HCT116 (cell line): ENCODE results near the gene CDC42SE2. TPM values are rescaled to one million over a fixed set of nuclear protein-coding genes. Genes with fewer than 3 reads are reported as not detected.

Experiments
- ATAC-seq: fragments of 200-7000 bp; cut with Tn5 transposase; 2 replicates; pipeline ENCODE4 v1.9.1; 2020; ENCODE audit warnings: mild to moderate bottlenecking, moderate library complexity
- BruUV-seq: library from RNA; stranded (reverse); fragments of 400-500 nt; replicated peaks from 2 replicates; lab custom pipeline; 2021; lab: Mats Ljungman, UMichigan
- CTCF ChIA-PET: fragments of 300-600 bp; sonication (Branson Sonifier 250); formaldehyde crosslinking; loops from one replicate; lab custom pipeline; 2021; ENCODE audit warnings: antibody characterized with exemption; lab: Charles Lee
- POLR2A ChIA-PET: fragments of 300-600, 350-600 bp; sonication (Branson Sonifier 250); formaldehyde crosslinking; loops from one replicate; lab custom pipeline; 2021; ENCODE audit warnings: antibody characterized with exemption; lab: Charles Lee
- RAD21 ChIA-PET, 2 experiments: fragments of 300-600 bp; sonication (Branson Sonifier 250); formaldehyde crosslinking; loops; one replicate each; lab custom pipeline; 2023; ENCODE audit warnings: low total read pairs in 2 of 2; ENCODE audit not compliant: uncharacterized antibody in 2 of 2, unreplicated experiment in 2 of 2, low non-redundant PET in 1 of 2; lab: Charles Lee
- DNase-seq: peaks from one replicate; pipeline ENCODE4 v3.0.0-alpha.2; 2010; ENCODE audit warnings: low read depth, low spot score
- H2AFZ ChIP-seq: fragments of 200-600 bp; shearing (Covaris generic), sonication (generic); 2 replicates; pipeline ENCODE4 v1.6.1; 2017; ENCODE audit warnings: low read depth, mixed run types, mixed read lengths, antibody characterized with exemption, low read length; ENCODE audit not compliant: poor library complexity, severe bottlenecking
- H3K27ac ChIP-seq: 2 replicates; pipeline ENCODE4 v1.5.1; 2012; ENCODE audit warnings: low read depth, low read length
- H3K27me3 ChIP-seq: fragments of 200-600 bp; sonication (generic); 2 replicates; pipeline ENCODE4 v1.6.1; 2016; ENCODE audit warnings: mixed run types, low read length, mixed read lengths; ENCODE audit not compliant: insufficient read depth
- H3K36me3 ChIP-seq, 2 experiments: fragments of 200-500 bp in 1 of 2; fragments of 200-600 bp in 1 of 2; sonication (Bioruptor generic) in 1 of 2; sonication (generic) in 1 of 2; 2 replicates each; pipeline versions ENCODE4 v1.5.1 to v1.6.1; 2014 to 2016; ENCODE audit warnings: low read length in 2 of 2, inconsistent platforms in 1 of 2, mixed read lengths in 1 of 2, mixed run types in 1 of 2; ENCODE audit not compliant: insufficient read depth in 2 of 2, control insufficient read depth in 1 of 2
- H3K4me1 ChIP-seq, 2 experiments: fragments of 200-600 bp in 1 of 2; sonication (generic) in 1 of 2; 2 replicates each; pipeline versions ENCODE4 v1.5.1 to v1.6.1; 2012 to 2017; ENCODE audit warnings: low read length in 2 of 2, inconsistent platforms in 1 of 2, mild to moderate bottlenecking in 1 of 2, mixed read lengths in 1 of 2, mixed run types in 1 of 2, moderate library complexity in 1 of 2; ENCODE audit not compliant: insufficient read depth in 2 of 2, control insufficient read depth in 1 of 2
- H3K4me2 ChIP-seq: fragments of 200-600 bp; sonication (generic); 2 replicates; pipeline ENCODE4 v1.6.1; 2017; ENCODE audit warnings: mixed run types, low read length, mixed read lengths
- H3K4me3 ChIP-seq, 2 experiments: fragments of 200-600 bp in 1 of 2; sonication (generic) in 1 of 2; replicated peaks in 1 of 2; 2 replicates each; pipeline ENCODE4 v1.5.1; 2011 to 2016; ENCODE audit warnings: low read length in 2 of 2, control low read depth in 1 of 2, low read depth in 1 of 2, mild to moderate bottlenecking in 1 of 2, mixed read lengths in 1 of 2, mixed run types in 1 of 2
- H3K79me2 ChIP-seq: fragments of 200-600 bp; sonication (generic); 2 replicates; pipeline ENCODE4 v1.6.1; 2017; ENCODE audit warnings: mild to moderate bottlenecking, mixed run types, low read length, moderate library complexity, mixed read lengths; ENCODE audit not compliant: insufficient read depth
- H3K9ac ChIP-seq: fragments of 200-600 bp; sonication (generic); 2 replicates; pipeline ENCODE4 v1.6.1; 2016; ENCODE audit warnings: low read length, mixed read lengths
- H3K9me2 ChIP-seq: fragments of 200-600 bp; sonication (generic), shearing (Covaris generic); 2 replicates; pipeline ENCODE4 v1.6.1; 2017; ENCODE audit warnings: mixed run types, mild to moderate bottlenecking, moderate library complexity; ENCODE audit not compliant: insufficient read depth
- H3K9me3 ChIP-seq, 2 experiments: fragments of 200-500 bp in 1 of 2; fragments of 200-600 bp in 1 of 2; sonication (Bioruptor generic) in 1 of 2; sonication (generic) in 1 of 2; 2 replicates each; pipeline ENCODE4 v1.6.1; 2014 to 2017; ENCODE audit warnings: low read length in 2 of 2, mixed read lengths in 2 of 2, inconsistent platforms in 1 of 2, low read depth in 1 of 2, mild to moderate bottlenecking in 1 of 2, mixed run types in 1 of 2, moderate library complexity in 1 of 2; ENCODE audit not compliant: control insufficient read depth in 1 of 2, insufficient read depth in 1 of 2
- H4K20me1 ChIP-seq: fragments of 200-600 bp; sonication (generic), shearing (Covaris generic); 2 replicates; pipeline ENCODE4 v1.6.1; 2017; ENCODE audit warnings: mixed run types, mild to moderate bottlenecking, moderate library complexity; ENCODE audit not compliant: insufficient read depth
- ATF3 ChIP-seq: IDR thresholded peaks from 2 replicates; pipeline ENCODE4 v1.6.1; 2012
- CEBPB ChIP-seq: IDR thresholded peaks from 2 replicates; pipeline ENCODE4 v1.6.1; 2012; ENCODE audit warnings: low read depth
- EGR1 ChIP-seq: IDR thresholded peaks from 2 replicates; pipeline ENCODE4 v1.6.1; 2012; ENCODE audit warnings: low read depth
- EZH2phosphoT487 ChIP-seq: fragments of 200-600 bp; IDR thresholded peaks from 2 replicates; pipeline ENCODE4 v1.6.1; 2018; ENCODE audit warnings: antibody characterized with exemption, borderline replicate concordance
- FOSL1 ChIP-seq: IDR thresholded peaks from 2 replicates; pipeline ENCODE4 v1.6.1; 2012; ENCODE audit warnings: low read depth
- MAX ChIP-seq: IDR thresholded peaks from 2 replicates; pipeline ENCODE4 v1.6.1; 2012
- POLR2A ChIP-seq: IDR thresholded peaks from 2 replicates; pipeline ENCODE4 v1.7.0; 2011; ENCODE audit warnings: borderline replicate concordance; ENCODE audit not compliant: insufficient read depth, insufficient read length; ENCODE audit errors: extremely low read depth
- RAD21 ChIP-seq: IDR thresholded peaks from 2 replicates; pipeline ENCODE4 v1.6.1; 2012; ENCODE audit warnings: low read depth, mild to moderate bottlenecking
- SP1 ChIP-seq: IDR thresholded peaks from 2 replicates; pipeline ENCODE4 v1.6.1; 2012; ENCODE audit warnings: low read depth
- SRF ChIP-seq: IDR thresholded peaks from 2 replicates; pipeline ENCODE4 v1.6.1; 2012; ENCODE audit warnings: low read depth
- TCF7L2 ChIP-seq: IDR thresholded peaks from 2 replicates; pipeline ENCODE4 v1.7.0; 2011; ENCODE audit warnings: borderline replicate concordance, inconsistent platforms; ENCODE audit not compliant: insufficient read depth, insufficient read length; ENCODE audit errors: extremely low read depth
- ZBTB33 ChIP-seq: IDR thresholded peaks from 2 replicates; pipeline ENCODE4 v1.6.1; 2011; ENCODE audit warnings: mild to moderate bottlenecking, low read length, moderate library complexity; ENCODE audit not compliant: insufficient replicate concordance; ENCODE audit errors: extremely low read depth
- ZFX ChIP-seq: fragments of 450-650 bp; IDR thresholded peaks from 2 replicates; pipeline ENCODE4 v1.6.1; 2017
- ZNF274 ChIP-seq: fragments of 200-500 bp; sonication (Bioruptor generic); IDR thresholded peaks from 2 replicates; pipeline ENCODE4 v1.6.1; 2014; ENCODE audit warnings: mild to moderate bottlenecking, low read depth, low read length, inconsistent platforms
- intact Hi-C: fragments of 100-400 bp; cut with micrococcal nuclease; formaldehyde crosslinking; loops from 2 replicates; pipeline ENCODE4 v1.10.0; 2022
- total RNA-seq: library from RNA; stranded (reverse); gene quantifications from one replicate; pipeline ENCODE4 v1.2.1, GENCODE V29; 2021; ENCODE audit not compliant: unreplicated experiment
- TF ChIP-seq, protein P1 (sequence below): IDR thresholded peaks from 2 replicates; pipeline ENCODE4 v1.6.1; 2012; ENCODE audit warnings: low read depth

CDC42SE2 gene
- total RNA-seq, 1 experiment from 2014 or later = 27.0 TPM

DNA sequence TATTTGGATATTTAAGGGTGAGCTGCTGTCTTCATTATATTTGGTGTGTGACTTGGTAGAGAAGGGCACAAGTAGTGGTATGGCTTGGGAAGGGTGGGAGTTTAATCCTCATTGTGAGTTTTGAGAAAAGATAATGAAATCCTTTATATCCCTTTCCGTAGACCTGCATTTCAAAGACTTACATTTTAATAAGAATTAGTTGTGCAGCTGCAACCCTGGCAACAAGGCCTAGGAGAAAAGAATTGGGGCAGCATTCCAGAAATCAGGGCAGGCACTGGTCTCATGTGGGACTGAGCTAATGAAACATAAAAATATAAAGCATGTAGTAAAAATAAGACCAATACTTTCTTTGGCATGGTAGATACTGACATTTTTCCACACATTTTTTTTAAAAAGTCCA is 60.5 kb downstream of the CDC42SE2 start:
- no peaks in the 10 kb centered on the region for H3K9me2 ChIP-seq
- RAD21 ChIA-PET = no interaction called here
- H2AFZ ChIP-seq = no peak overlapping the region
- H3K79me2 ChIP-seq = peaks cover 62% of the 10 kb centered on the region
- intact Hi-C loops = no loop called here
- no peak overlapping the region for H3K27ac ChIP-seq
- no peak overlapping the region for H3K4me3 ChIP-seq
- TF ChIP-seq RAD21 (no peak), TCF7L2 (no peak), EZH2phosphoT487 (no peak), POLR2A (no peak), CEBPB (no peak)
- H3K4me1 ChIP-seq = peaks cover 15 to 21% of the 10 kb centered on the region in 2 experiments
- CTCF ChIA-PET = no interaction called here
- H3K4me2 ChIP-seq = no peak overlapping the region
- DNase-seq (no peak), ATAC-seq (no peak)
- no TSS peak for BruUV-seq
- H4K20me1 ChIP-seq = no peaks in the 10 kb centered on the region; the same call in 1 of the 2 replicates
- no peaks in the 10 kb centered on the region for H3K27me3 ChIP-seq
- no peaks in the 10 kb centered on the region for H3K9me3 ChIP-seq
- POLR2A ChIA-PET = interaction anchor here (0.9 to 1.1 kb wide), 2 partner anchors 27 to 61 kb away, joined by 3 read pairs; no protein-coding TSS in a partner anchor
- H3K9ac ChIP-seq = no peak overlapping the region
- H3K36me3 ChIP-seq = no peaks in the 10 kb centered on the region

DNA sequence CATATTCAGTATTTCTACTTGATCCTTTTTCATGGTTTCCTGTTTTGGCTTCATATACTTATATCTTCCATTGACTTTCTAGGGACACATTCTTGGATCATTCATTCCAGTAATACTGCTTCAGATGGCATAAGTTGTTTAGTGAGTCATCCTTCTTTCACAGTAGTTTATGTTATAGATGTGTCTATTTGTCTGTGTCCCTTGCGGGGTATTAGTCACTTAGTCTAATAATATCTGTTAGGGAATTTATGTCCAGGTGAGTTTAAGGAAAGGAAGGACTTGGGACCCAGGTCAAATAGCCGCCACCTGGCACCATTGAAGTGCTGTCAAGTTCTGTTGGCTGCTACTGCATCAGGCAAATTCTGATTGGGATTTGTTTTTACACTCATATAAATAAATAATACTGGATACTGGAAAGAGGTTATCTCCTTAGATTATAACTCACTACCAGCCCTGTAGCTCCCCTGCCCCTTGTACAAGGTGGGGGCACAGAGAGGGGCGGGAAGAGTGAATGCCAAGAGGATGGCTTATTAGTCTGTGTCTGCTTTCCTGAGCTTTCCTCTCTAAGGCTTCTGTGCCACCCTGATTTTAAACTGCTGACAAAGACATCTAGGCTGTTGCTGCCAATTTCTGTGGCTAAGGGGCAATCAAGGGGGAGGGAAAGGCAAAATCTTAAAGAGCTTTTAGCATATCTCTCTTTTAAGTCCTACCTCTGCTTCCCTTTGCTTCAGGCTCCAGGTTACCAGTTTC is 64.9 kb downstream of the CDC42SE2 start:
- POLR2A ChIA-PET = no interaction called here
- Histone ChIP-seq H3K9me2 (no peaks in the 10 kb centered on the region), H3K4me1 (peaks cover 15 to 19% of the 10 kb centered on the region in 2 experiments), H3K9me3 (no peaks in the 10 kb centered on the region), H3K4me3 (no peak overlapping the region), H3K9ac (no peak overlapping the region), H3K79me2 (peaks cover 67% of the 10 kb centered on the region), H3K27me3 (no peaks in the 10 kb centered on the region), H3K4me2 (peak overlapping the region; percentile 49), H4K20me1 (no peaks in the 10 kb centered on the region), H3K27ac (no peak overlapping the region; the same call in 1 of the 2 replicates), H2AFZ (no peak overlapping the region), H3K36me3 (no peaks in the 10 kb centered on the region)
- RAD21 ChIA-PET = no interaction called here
- peak; percentile 87 for ATAC-seq
- DNase-seq = peak; percentile 51
- intact Hi-C loops = no loop called here
- CTCF ChIA-PET = no interaction called here
- no TSS peak for BruUV-seq
- TF ChIP-seq ATF3 (no peak), ZNF274 (no peak), MAX (peak; percentile 19; the same call in 1 of the 2 replicates), ZBTB33 (no peak), SP1 (peak; percentile 60), EGR1 (peak; percentile 40; the same call in 1 of the 2 replicates), RAD21 (no peak), FOSL1 (peak; percentile 70), SRF (no peak), ZFX (no peak)
- TF ChIP-seq, protein P1, sequence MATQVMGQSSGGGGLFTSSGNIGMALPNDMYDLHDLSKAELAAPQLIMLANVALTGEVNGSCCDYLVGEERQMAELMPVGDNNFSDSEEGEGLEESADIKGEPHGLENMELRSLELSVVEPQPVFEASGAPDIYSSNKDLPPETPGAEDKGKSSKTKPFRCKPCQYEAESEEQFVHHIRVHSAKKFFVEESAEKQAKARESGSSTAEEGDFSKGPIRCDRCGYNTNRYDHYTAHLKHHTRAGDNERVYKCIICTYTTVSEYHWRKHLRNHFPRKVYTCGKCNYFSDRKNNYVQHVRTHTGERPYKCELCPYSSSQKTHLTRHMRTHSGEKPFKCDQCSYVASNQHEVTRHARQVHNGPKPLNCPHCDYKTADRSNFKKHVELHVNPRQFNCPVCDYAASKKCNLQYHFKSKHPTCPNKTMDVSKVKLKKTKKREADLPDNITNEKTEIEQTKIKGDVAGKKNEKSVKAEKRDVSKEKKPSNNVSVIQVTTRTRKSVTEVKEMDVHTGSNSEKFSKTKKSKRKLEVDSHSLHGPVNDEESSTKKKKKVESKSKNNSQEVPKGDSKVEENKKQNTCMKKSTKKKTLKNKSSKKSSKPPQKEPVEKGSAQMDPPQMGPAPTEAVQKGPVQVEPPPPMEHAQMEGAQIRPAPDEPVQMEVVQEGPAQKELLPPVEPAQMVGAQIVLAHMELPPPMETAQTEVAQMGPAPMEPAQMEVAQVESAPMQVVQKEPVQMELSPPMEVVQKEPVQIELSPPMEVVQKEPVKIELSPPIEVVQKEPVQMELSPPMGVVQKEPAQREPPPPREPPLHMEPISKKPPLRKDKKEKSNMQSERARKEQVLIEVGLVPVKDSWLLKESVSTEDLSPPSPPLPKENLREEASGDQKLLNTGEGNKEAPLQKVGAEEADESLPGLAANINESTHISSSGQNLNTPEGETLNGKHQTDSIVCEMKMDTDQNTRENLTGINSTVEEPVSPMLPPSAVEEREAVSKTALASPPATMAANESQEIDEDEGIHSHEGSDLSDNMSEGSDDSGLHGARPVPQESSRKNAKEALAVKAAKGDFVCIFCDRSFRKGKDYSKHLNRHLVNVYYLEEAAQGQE = no peak
